GM19193 (cell line): ENCODE results near the gene ANO3.

Experiments
- POLR2A ChIP-seq: IDR thresholded peaks from 4 replicates; pipeline ENCODE4 v1.6.1; 2011; ENCODE audit not compliant: insufficient read depth, insufficient read length; ENCODE audit errors: extremely low read depth

The ANO3 gene

GRCh38 chr11:26331911-26332571 lies at the start of gene ANO3:
TSS of gene ANO3 (plus strand) at chr11:26332130. CDS start at chr11:26332276, 146 bp downstream.
- no peak for TF ChIP-seq POLR2A

DNA sequence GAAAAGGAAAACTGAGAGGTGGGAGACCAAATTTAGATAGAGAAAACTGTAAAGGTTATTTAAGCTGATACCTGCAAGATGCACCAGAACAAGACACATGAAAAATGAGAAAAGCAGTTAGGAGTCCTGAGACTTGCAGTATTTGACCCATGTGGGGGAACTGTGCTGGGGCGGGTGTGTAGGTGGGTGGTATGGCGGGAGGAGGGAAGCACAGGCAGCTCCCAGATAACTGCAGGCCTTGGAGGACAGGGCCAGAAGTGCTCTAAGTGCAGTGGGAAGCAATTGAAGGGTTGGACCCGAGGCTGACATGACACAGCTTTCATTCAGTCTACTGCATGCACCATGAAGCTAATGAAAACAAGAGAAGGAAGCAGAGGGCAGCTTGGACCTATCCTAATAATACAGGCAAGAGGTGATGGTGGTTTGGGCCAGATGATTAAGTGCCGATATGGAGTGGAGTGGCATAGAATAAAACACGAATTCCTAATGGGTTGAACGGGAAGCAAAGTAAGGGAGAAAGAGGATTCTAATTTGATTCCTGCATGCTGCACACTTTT lies 48.0 kb upstream of the ANO3 start:
- TF ChIP-seq POLR2A = no peak

GRCh38 chr11:26285608-26286007 lies 46.3 kb upstream of the ANO3 start:
- no peak for TF ChIP-seq POLR2A

GRCh38 chr11:26286472-26287066 lies 45.4 kb upstream of the ANO3 start:
- no peak for TF ChIP-seq POLR2A

GRCh38 chr11:26287067-26287518 lies 44.8 kb upstream of the ANO3 start:
- TF ChIP-seq POLR2A = no peak

GRCh38 chr11:26297189-26297975 lies 34.5 kb upstream of the ANO3 start:
- no peak for TF ChIP-seq POLR2A

- TF ChIP-seq POLR2A = no peak
Observed at GRCh38 chr11:26319906-26320305, 12.0 kb upstream of the ANO3 start.

GRCh38 chr11:26321516-26321915 lies 10.4 kb upstream of the ANO3 start:
- TF ChIP-seq POLR2A = no peak

GRCh38 chr11:26322335-26323067 lies 9.4 kb upstream of the ANO3 start:
- no peak for TF ChIP-seq POLR2A

DNA sequence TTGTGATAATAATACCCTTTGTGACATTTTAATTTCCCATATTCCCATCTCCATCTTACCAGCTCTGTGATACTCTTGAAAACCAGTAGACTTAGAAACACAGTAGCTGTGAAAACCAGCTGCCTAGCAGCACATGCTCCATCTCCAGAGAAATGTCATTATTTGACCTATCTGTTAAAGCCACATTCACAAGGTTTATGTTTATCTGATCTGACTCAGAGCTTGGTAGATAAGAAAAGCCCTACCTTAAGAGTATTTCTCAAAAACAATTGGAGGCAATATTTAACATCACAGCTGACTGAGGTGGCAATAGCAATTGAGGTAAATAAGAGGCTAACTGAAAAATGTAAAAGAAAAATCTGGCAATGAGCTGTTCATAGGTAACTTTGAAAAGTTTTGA lies 8.1 kb upstream of the ANO3 start:
- no peak for TF ChIP-seq POLR2A

- no peak for TF ChIP-seq POLR2A
Observed at GRCh38 chr11:26324270-26324669, 7.7 kb upstream of the ANO3 start.

- no peak for TF ChIP-seq POLR2A
Observed at GRCh38 chr11:26326793-26327400, 5.0 kb upstream of the ANO3 start.

- TF ChIP-seq POLR2A = no peak
Observed at GRCh38 chr11:26329206-26329605, 2.7 kb upstream of the ANO3 start.

GRCh38 chr11:26330262-26330661 lies 1.7 kb upstream of the ANO3 start:
- TF ChIP-seq POLR2A = no peak

DNA sequence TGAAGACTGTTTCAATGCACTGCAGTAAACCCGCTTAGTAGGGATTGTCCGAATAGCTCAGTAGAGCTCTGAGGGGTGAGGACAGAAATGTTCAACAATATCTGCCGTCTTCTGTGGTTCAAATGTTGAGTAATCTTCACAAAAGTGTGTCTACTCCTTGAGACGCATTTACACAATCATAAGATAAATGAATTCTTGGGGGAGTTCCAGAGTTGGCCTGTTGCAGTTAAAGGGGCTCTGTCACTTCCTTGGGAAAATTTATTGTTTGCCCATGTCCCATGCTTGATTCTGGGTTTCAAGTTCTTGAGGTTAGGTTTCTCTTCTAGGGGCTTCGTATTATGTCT lies 614 bp downstream of the ANO3 start:
- TF ChIP-seq POLR2A = no peak

- TF ChIP-seq POLR2A = no peak
Observed at GRCh38 chr11:26333906-26334305, 2.0 kb downstream of the ANO3 start.
